NCI-H82 treated with DMSO at 0.1 percent for 48 hours (cell line): Measurements from ENCODE around the gene KIAA1217.
"Not testable (repeated sequence)": the region's sequence is repeated elsewhere in the genome, so short reads cannot be mapped to it uniquely, and the experiment has no call there.

Source experiments
- DNase-seq: peaks from one replicate; lab custom pipeline; 2025; ENCODE audit not compliant: unreplicated experiment; lab: John Stamatoyannopoulos, UW

Gene KIAA1217

DNA sequence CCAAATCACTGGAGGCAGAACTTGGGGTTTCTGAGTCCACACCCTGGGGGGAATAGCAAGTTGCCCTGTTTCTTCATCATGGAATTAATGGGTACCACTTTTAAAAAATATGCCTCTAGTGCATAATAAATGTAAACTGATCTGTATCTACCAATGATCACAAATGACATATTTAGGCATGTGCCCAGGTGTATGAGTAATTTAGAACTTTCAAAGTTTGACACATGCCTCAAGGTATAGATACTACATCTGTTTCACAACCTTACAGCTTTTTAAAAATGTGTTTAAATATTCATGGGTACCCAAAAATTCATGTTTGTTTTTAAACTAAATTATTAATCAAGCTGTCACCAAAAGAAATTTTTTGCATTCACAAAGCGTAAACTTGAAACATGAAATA lies 226.0 kb downstream of the KIAA1217 start:
- no peak for DNase-seq

DNA sequence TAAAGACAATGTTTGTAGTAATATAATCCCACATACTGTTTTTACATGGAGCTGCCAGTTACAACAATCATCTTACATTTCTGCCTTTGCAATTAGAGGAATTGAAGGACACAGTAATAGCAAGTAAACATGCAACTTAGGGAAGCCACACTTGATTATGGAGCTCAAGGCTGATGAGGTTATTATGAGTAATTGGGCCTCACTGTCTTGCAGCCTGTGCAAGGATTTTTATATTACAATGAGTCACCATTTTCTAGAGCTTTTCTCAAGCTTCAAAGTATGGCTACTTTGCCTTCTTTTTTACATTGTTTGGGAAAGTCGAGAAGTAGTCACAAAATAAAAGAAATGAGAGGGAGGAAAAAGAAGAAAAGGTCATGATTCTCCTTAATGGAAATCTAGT lies 226.4 kb downstream of the KIAA1217 start:
- no peak for DNase-seq

DNA sequence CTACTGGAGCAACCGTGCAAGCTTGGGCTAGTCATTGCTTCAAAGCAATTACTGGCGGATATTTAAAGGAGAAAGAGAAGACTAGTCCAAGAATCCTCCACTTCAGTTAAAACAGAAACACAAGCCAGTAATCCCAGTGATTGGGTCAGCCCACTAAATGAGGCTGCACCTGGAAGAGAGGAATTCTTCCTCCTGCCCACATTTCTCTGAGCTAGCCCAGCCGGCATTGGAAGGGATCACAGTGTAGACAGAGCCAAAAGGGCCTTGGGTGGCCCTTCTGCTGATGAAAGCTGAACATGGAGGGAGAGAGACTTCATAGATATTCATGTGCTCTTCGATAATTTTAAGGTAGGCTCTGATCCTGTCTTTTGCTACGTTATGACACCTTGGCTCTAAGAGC lies 228.4 kb downstream of the KIAA1217 start:
- DNase-seq, result no peak

DNA sequence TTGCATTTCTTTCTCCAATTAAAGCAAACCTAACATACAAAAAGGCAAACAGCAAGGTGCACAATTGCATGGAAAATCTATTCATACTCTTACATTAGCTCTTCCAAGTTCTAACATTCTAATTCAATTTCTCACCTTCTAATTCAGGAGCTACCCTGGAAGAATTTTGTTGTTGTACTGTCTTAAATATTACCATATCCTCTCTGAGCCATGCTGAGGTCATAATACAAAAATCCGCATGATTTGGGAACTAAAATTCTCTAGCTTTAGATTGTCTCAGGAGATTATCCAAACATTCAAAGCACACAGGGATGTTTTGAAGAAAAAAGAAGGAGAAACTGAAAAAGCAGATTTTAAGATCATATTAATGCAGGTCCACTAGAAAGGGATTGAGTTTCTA lies 229.9 kb downstream of the KIAA1217 start:
- no peak for DNase-seq

DNA sequence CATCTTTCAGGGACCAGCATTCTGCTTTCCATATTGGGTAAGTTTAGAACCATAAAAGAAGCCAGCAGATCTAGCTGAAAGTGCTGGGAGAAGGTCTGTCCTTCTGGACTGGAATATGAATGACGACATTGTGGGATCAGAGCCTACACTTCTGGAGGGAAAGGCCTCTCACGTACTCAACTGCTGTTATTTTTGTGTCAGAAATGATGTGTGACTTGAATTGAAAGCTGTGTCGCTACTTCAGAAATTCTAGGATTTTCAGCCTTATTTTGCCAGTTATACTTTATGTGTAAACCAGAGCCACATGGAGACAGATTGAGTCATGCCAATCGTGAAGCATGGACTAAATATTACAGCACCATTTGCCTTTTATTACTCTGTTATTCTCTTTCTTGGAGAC lies 231.0 kb downstream of the KIAA1217 start:
- no peak for DNase-seq

DNA sequence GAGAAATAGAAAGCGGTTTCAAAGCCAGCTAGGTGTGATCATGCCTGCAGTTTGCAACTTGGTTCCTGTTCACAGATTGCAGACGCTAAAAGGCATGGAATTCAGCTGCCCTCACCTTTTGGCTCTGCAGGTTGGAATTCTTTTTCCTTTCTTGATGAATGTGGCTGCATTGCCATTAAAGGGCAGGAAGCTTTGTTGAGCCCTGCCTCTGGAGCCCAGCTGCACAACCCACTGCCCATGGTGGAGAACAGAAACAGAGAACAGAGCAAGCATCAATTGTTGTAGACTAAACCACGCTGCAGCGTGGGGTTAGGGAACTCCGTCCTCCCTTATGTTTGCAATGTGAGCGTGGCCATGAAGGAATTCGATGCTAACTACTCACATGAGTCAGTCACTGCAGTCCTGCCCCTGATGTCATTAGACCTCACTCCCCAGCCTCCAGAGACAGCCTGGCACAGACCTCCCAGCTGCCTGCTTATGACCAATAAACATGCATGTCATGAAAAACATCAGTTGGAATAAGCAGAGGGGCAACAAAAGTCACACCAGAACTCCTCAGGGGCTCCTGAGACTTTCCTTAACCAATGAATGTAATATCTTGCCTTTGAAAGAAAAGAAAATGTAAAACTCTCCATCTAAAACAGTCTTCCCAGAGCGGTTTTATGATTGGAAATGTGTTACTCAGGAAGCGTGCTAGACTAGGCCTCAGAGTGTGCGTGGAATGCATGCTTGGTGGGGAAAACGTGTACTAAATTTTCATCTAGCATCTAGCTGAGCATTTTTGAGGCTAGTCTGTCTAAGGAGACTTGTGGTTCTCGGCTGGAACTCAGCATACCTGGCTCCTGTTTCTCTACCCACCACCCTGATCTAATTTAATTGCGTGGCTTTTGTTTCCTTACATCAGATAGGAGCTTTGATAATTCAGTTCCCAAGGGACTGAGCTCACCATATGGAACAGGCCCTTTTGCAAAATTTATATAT lies 232.2 kb downstream of the KIAA1217 start:
- DNase-seq, result peak; percentile 31

DNA sequence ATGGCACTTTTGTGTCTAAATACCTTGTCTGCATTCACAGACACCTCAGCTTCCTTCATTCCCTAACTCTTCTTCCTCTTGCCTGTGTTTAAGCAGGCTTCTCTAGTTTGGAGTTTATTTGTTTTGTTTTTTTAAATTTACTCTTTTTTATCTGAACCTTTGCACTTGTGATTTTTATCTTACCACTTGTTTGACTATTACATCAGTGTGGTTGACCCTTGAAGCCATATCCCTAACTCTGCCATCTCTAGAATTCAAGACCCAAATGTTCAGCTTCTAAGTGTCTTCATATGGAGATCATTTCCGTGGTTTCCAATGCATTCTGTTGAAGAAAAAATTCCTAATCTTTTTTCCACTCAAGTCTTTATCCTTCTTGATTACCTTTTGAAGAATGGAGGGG lies 233.3 kb downstream of the KIAA1217 start:
- DNase-seq, result no peak

DNA sequence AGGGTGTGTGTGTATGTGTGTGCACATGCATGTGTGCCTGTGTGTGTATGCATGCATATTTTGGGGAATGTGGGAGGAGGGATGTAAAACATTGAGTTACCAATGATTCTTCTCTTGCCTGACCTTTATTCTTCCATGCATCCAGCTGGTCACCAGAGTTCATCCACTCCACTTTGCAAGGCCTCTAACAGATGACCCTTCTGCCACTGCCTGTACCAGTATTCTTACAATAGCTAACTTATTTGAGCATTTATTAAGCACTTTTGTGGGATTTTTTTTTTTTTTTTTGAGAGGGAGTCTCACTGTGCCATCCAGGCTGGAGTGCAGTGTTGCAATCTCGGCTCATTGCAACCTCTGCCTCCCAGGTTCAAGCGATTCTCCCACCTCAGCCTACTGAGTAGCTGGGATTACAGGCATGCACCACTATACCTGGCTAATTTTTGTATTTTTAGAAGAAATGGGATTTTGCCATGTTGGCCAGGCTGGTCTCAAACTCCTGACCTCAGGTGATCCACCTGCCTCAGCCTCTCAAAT lies 233.8 kb downstream of the KIAA1217 start:
- not testable (repeated sequence) for DNase-seq

DNA sequence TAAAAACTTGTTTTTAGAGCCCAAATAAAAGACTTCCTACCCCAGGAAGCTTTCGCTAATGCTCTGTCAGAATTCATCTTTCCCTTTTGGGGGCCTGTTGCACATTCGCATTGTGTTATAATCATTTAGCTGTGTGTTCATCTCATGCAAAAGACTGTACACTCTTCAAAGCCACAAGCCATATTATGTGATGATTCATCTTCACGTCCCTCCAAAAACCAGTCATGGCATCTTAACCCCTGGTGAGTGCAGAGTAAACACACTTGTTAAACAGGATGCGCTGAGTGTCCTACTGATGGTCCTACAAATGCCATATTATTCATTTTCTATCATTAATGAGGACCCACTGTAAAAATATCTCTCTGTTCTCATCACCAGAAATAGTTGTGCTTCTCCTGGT lies 235.4 kb downstream of the KIAA1217 start:
- DNase-seq, result no peak

DNA sequence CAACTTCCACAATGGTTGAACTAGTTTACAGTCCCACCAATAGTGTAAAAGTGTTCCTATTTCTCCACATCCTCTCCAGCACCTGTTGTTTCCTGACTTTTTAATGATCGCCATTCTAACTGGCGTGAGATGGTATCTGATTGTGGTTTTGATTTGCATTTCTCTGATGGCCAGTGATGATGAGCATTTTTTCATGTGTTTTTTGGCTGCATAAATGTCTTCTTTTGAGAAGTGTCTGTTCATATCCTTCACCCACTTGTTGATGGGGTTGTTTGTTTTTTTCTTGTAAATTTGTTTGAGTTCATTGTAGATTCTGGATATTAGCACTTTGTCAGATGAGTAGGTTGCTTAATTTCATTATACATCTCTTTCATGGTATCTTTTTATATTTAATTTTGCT lies 237.0 kb downstream of the KIAA1217 start:
- not testable (repeated sequence) for DNase-seq

DNA sequence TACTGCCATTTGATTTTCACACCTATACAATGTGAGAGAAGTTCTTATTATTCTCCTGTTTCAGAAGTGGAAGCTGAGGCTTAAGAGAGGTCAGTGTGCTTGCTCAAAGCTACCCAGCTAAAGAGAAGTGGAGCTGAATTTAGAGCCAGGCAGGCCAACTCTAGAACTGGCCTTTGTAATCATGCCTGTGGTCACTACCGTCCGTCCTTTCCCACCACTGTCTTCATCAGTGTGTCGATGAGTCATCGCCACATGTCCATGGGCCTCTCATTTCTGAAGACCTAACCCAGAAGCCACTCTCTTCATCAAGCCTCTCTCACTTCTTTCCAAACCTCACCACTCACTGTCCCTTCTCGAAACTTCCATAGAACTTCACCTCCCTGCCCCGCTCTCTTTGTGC lies 237.8 kb downstream of the KIAA1217 start:
- no peak for DNase-seq

DNA sequence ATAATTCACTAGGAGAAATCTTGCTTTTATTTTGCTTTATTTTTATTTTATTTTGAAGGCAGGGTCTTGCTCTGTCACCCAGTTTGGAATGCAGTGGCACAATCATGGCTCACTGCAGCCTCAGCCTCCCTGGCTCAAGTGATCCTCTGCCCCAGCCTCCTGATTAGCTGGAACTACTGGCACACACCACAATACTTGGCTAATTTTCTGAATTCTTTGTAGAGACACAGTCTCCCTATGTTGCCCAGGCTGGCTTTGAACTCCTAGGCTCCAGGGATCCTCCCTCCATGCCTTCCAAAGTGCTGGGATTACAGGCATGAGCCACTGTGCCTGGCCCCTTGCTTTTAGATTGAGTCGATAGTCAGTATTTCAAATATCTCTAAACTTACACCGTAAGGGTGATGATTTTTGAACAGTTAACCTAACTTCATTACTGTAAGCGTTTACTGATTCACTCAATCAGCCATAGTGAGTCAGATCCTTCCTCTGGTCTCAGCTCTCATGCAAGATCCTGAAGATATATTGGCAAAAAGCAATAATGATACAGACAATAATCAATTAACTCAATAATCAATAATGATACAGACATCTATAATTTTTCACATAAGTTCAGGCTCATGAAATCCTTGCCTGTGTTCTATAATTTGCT lies 239.5 kb downstream of the KIAA1217 start:
- no peak for DNase-seq

DNA sequence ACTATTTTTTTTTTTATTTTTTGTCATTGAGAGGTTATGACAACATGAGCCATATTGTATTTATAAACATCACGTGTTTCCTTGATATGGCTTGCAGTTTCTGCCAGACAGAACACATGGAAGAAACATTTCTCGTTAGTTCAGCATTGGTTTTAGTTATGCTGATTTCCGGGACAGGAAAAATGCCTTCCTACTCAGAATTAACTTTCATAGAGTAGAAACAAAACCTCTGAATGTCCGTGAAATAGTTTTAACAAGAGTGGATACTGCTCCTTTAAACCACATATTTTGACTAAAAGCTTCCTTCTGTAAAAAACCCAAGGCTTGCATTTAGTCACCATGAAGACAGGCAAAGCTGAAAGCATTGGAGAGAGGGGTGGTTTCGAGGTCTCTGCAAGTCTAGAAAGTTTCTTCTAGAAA lies 240.4 kb downstream of the KIAA1217 start:
- no peak for DNase-seq

DNA sequence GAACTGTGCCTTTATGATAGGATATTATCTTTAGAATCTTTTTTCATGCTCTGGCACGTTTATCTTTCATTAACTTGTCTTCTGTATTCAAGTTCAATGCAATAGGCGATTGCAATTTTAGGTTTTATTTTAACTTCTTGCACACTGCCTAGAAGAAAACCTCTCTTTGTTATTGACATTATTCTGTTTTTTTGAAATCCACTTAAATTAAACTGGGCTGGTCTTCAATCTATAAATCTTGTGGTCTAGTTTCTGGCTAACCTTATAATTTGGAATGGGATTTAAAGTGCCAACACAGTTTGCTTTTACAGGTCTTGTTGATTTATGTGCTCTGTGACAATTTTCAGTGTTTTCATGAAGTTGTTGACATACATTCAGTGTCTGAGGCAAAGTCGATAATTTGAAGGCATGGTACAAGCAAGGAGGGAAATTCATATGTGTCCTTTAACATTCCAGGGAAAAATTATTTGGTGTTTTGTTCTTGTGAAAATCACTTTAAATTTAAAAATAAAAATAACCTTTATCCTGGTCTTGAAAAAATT lies 240.9 kb downstream of the KIAA1217 start:
- no peak for DNase-seq

DNA sequence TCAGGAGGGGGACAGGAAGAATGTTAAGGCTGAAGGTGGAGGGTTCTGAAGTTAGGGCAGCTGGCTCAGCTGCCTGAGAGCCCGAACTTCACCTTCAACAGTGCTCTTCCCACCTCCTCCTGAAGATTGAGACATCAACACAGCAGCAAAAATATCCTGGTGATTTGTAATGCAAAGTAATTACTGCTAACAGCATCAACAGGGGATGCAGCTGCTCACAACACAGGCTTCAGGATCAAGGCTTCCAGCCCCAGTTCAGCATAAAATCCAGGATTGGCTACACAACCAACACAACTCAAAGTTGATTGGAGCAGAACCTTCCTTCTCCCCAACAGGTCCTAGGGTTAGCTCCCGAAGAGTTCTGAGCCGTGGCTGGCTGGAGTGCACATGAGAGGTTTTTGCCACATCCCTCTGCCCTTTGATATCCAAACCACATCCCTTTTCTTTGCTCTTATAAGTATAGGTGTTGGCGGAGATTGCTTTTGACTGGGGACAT lies 242.4 kb downstream of the KIAA1217 start:
- DNase-seq, result peak; percentile 44

DNA sequence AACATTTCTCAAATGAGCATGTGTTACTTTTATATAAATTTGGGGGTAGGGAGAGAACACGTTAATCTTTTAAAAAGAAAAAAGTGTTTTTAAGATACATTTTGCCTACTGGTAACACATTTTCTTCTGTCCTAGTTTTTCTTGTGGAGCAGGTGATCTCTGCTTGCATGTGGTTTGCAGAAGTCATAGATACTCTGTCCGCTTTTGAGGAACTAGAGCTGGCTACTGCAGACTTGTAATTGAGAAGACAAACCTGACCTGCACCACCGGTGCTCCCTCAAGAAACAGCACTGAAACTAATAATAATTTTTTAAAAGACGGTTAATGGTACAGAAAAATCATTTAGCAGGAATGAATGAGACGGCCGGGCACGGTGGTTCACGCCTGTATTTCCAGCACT lies 243.1 kb downstream of the KIAA1217 start:
- DNase-seq, result no peak

DNA sequence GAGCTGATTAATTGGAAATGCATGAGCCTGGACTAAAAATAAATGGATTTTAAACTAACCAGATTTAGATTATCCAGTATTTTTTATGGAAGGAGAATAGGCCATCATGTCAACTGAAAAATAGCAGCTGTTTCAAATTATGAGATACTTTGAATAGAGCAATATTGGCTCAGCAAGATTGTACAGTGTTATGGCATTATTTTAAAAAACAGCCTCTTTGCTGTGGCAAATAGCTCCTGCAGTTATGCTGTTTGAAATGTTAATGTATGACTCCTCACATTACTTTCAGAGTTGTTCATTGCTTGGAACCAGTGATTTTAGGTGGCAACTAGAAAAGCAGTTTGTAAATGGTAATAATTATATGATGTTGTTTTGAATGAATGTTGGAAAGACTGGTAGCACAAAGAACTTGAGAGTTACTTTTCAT lies 244.5 kb downstream of the KIAA1217 start:
- DNase-seq, result no peak

DNA sequence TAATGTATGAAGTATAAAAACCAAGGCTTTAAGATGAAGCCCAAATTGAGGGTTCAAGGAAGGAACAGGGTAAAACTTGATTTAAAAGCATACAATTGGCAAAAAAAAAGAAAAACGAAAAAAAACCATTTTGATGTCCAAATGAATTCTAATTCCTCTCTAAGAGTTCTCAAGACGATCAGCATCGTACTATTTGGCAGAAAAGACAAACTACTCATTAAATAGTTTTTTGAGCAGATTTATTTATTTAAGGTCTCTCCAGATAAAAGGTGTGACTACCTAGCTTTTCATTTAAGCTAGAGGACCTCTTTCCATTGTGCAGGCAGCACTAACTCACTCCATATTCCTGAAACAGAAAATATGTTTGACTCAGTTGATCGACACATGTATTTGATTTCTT lies 245.0 kb downstream of the KIAA1217 start:
- DNase-seq, result no peak

DNA sequence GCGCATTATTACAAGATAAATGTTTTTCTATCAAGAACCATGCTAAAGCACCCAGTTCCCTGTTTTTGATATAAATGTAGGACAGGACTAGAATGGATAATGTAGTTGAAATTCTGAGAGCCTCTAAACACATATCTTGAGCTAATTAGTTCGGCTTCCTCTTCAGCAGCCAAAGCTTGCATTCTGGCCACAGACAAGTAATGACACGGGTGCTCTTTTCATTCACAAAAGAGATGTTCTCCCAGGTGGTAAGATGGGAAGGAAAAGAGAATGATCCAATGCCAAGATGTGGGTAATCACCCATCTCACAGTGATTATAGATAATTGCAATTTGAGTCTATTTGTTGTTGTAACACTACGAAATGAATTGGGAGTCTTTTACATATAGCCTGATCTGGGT lies 246.5 kb downstream of the KIAA1217 start:
- DNase-seq, result no peak

DNA sequence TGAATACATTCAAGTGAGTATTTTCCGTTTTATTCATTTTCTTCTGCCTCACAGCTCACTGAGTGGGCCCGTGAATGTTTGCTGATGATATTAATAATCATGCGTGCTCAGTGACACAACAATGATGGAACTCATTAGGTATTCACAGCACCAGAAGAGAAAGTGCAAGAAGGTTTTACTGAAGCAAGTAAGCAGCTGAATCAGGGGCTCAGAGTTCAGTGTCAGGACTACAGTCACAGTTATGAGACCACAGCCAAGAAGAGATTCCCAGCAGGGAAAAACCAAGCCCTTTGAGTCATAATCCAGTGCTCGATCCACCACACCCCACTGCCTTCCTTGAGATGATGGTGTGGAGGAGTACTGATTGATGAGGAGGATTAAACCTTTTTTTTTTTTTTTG lies 247.4 kb downstream of the KIAA1217 start:
- DNase-seq, result no peak

DNA sequence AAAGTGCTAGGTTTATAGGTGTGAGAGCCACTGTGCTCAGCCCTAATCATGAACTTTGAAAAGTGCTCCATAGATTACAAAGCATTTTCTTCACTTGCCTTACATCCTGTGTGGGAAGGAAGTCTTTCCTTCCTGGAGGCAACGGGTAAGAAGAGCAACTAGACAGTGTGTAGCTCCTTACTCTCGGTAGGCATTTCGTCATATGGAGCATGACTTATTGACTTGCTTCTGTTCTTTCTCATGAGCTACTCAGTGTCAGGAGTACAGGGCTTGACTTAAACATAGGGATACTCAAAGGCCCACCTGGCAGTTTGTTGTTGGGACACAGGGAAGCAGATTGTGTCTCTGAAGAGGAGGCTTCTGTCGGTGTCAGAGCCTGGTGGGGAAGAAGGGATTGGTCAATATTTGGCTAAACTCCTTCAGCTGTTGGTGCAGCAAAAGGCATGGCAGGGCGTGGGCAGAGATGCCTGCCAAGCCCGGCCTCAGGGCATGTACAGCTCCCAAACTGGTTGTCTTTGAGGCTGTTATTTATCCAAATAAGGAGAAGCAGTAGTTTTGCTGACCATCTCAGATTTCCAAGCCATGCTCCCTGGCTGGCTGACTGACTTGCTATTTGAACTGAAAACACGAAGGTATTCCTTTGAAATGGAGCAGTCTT lies 248.9 kb downstream of the KIAA1217 start:
- no peak for DNase-seq
